Measurements from ENCODE around the gene CADM1.

Gene CADM1

GRCh38 chr11:115244758-115245157 is 259.5 kb downstream of the CADM1 start:
- Histone ChIP-seq H3K36me3 (ENCODE audit: insufficient read depth, low read length) (no peaks in the 10 kb centered on the region), H3K9me3 (ENCODE audit: low read length) (no peaks in the 10 kb centered on the region), H3K27me3 (ENCODE audit: control insufficient read depth in 1 of 2, insufficient read depth in 2 of 2, low read length in 2 of 2) (no peaks in the 10 kb centered on the region), H3K9ac (ENCODE audit: low read length) (no peak overlapping the region), H3K4me1 (ENCODE audit: insufficient read depth, low read length) (no peaks in the 10 kb centered on the region), H3K4me3 (ENCODE audit: low read depth in 1 of 2, low read length in 2 of 2) (no peak overlapping the region), H3K27ac (ENCODE audit: low read depth, low read length) (no peak overlapping the region)

- Histone ChIP-seq H3K27me3 (ENCODE audit: control insufficient read depth in 1 of 2, insufficient read depth in 2 of 2, low read length in 2 of 2) (no peaks in the 10 kb centered on the region), H3K9me3 (ENCODE audit: low read length) (no peaks in the 10 kb centered on the region), H3K9ac (ENCODE audit: low read length) (no peak overlapping the region), H3K4me1 (ENCODE audit: insufficient read depth, low read length) (no peaks in the 10 kb centered on the region), H3K4me3 (ENCODE audit: low read depth in 1 of 2, low read length in 2 of 2) (no peak overlapping the region), H3K36me3 (ENCODE audit: insufficient read depth, low read length) (no peaks in the 10 kb centered on the region), H3K27ac (ENCODE audit: low read depth, low read length) (no peak overlapping the region)
These were observed 259.9 kb downstream of the CADM1 start for GRCh38 chr11:115244296-115244695.

- no peaks in the 10 kb centered on the region for H3K27me3 ChIP-seq (ENCODE audit: control insufficient read depth in 1 of 2, insufficient read depth in 2 of 2, low read length in 2 of 2)
- no peaks in the 10 kb centered on the region for H3K4me1 ChIP-seq (ENCODE audit: insufficient read depth, low read length)
- H3K36me3 ChIP-seq (ENCODE audit: insufficient read depth, low read length): no peaks in the 10 kb centered on the region
- H3K9ac ChIP-seq (ENCODE audit: low read length): no peak overlapping the region
- no peak overlapping the region for H3K27ac ChIP-seq (ENCODE audit: low read depth, low read length)
- H3K9me3 ChIP-seq (ENCODE audit: low read length): no peaks in the 10 kb centered on the region
- H3K4me3 ChIP-seq (ENCODE audit: low read depth in 1 of 2, low read length in 2 of 2): no peak overlapping the region
These were observed 261.2 kb downstream of the CADM1 start for GRCh38 chr11:115242982-115243381.

- no peak overlapping the region for H3K27ac ChIP-seq (ENCODE audit: low read depth, low read length)
- H3K36me3 ChIP-seq (ENCODE audit: insufficient read depth, low read length): no peaks in the 10 kb centered on the region
- H3K4me1 ChIP-seq (ENCODE audit: insufficient read depth, low read length): no peaks in the 10 kb centered on the region
- no peak overlapping the region for H3K4me3 ChIP-seq (ENCODE audit: low read depth in 1 of 2, low read length in 2 of 2)
- H3K27me3 ChIP-seq (ENCODE audit: control insufficient read depth in 1 of 2, insufficient read depth in 2 of 2, low read length in 2 of 2): no peaks in the 10 kb centered on the region
- no peaks in the 10 kb centered on the region for H3K9me3 ChIP-seq (ENCODE audit: low read length)
- H3K9ac ChIP-seq (ENCODE audit: low read length): no peak overlapping the region
These were observed 262.3 kb downstream of the CADM1 start for GRCh38 chr11:115241899-115242298.

- H3K27me3 ChIP-seq (ENCODE audit: control insufficient read depth in 1 of 2, insufficient read depth in 2 of 2, low read length in 2 of 2): no peaks in the 10 kb centered on the region
- no peaks in the 10 kb centered on the region for H3K4me1 ChIP-seq (ENCODE audit: insufficient read depth, low read length)
- no peaks in the 10 kb centered on the region for H3K36me3 ChIP-seq (ENCODE audit: insufficient read depth, low read length)
- H3K9me3 ChIP-seq (ENCODE audit: low read length): no peaks in the 10 kb centered on the region
- H3K4me3 ChIP-seq (ENCODE audit: low read depth in 1 of 2, low read length in 2 of 2): no peak overlapping the region
- no peak overlapping the region for H3K9ac ChIP-seq (ENCODE audit: low read length)
- no peak overlapping the region for H3K27ac ChIP-seq (ENCODE audit: low read depth, low read length)
These were observed 265.4 kb downstream of the CADM1 start for GRCh38 chr11:115238791-115239190.

- Histone ChIP-seq H3K36me3 (ENCODE audit: insufficient read depth, low read length) (no peaks in the 10 kb centered on the region), H3K4me1 (ENCODE audit: insufficient read depth, low read length) (no peaks in the 10 kb centered on the region)
These were observed 266.1 kb downstream of the CADM1 start for GRCh38 chr11:115238086-115238485.

GRCh38 chr11:115237578-115237977 is 266.6 kb downstream of the CADM1 start:
- Histone ChIP-seq H3K4me3 (ENCODE audit: low read depth in 1 of 2, low read length in 2 of 2) (no peak overlapping the region), H3K27me3 (ENCODE audit: control insufficient read depth in 1 of 2, insufficient read depth in 2 of 2, low read length in 2 of 2) (no peaks in the 10 kb centered on the region), H3K9me3 (ENCODE audit: low read length) (no peaks in the 10 kb centered on the region), H3K4me1 (ENCODE audit: insufficient read depth, low read length) (no peaks in the 10 kb centered on the region), H3K36me3 (ENCODE audit: insufficient read depth, low read length) (no peaks in the 10 kb centered on the region), H3K27ac (ENCODE audit: low read depth, low read length) (no peak overlapping the region), H3K9ac (ENCODE audit: low read length) (no peak overlapping the region)

More at GRCh38 chr11:115238086-115238485, 266.1 kb downstream of the CADM1 start:
- Histone ChIP-seq H3K27ac (ENCODE audit: low read depth, low read length) (no peak overlapping the region), H3K9ac (ENCODE audit: low read length) (no peak overlapping the region), H3K4me3 (ENCODE audit: low read depth in 1 of 2, low read length in 2 of 2) (no peak overlapping the region), H3K9me3 (ENCODE audit: low read length) (no peaks in the 10 kb centered on the region), H3K27me3 (ENCODE audit: control insufficient read depth in 1 of 2, insufficient read depth in 2 of 2, low read length in 2 of 2) (no peaks in the 10 kb centered on the region)

GRCh38 chr11:115234794-115235193 is 269.4 kb downstream of the CADM1 start:
- Histone ChIP-seq H3K27me3 (ENCODE audit: control insufficient read depth in 1 of 2, insufficient read depth in 2 of 2, low read length in 2 of 2) (no peaks in the 10 kb centered on the region), H3K36me3 (ENCODE audit: insufficient read depth, low read length) (no peaks in the 10 kb centered on the region), H3K9me3 (ENCODE audit: low read length) (no peaks in the 10 kb centered on the region), H3K4me3 (ENCODE audit: low read depth in 1 of 2, low read length in 2 of 2) (no peak overlapping the region), H3K4me1 (ENCODE audit: insufficient read depth, low read length) (no peaks in the 10 kb centered on the region), H3K27ac (ENCODE audit: low read depth, low read length) (no peak overlapping the region), H3K9ac (ENCODE audit: low read length) (no peak overlapping the region)

- Histone ChIP-seq H3K4me1 (ENCODE audit: insufficient read depth, low read length) (no peaks in the 10 kb centered on the region), H3K27ac (ENCODE audit: low read depth, low read length) (no peak overlapping the region), H3K9me3 (ENCODE audit: low read length) (no peaks in the 10 kb centered on the region), H3K27me3 (ENCODE audit: control insufficient read depth in 1 of 2, insufficient read depth in 2 of 2, low read length in 2 of 2) (no peaks in the 10 kb centered on the region), H3K9ac (ENCODE audit: low read length) (no peak overlapping the region), H3K4me3 (ENCODE audit: low read depth in 1 of 2, low read length in 2 of 2) (no peak overlapping the region), H3K36me3 (ENCODE audit: insufficient read depth, low read length) (no peaks in the 10 kb centered on the region)
These were observed 277.7 kb downstream of the CADM1 start for GRCh38 chr11:115226556-115226955.

- no peak overlapping the region for H3K27ac ChIP-seq (ENCODE audit: low read depth, low read length)
- no peak overlapping the region for H3K9ac ChIP-seq (ENCODE audit: low read length)
- H3K36me3 ChIP-seq (ENCODE audit: insufficient read depth, low read length): no peaks in the 10 kb centered on the region
- peaks cover under 1% of the 10 kb centered on the region for H3K4me1 ChIP-seq (ENCODE audit: insufficient read depth, low read length)
- H3K4me3 ChIP-seq (ENCODE audit: low read depth in 1 of 2, low read length in 2 of 2): no peak overlapping the region
- no peaks in the 10 kb centered on the region for H3K9me3 ChIP-seq (ENCODE audit: low read length)
- H3K27me3 ChIP-seq (ENCODE audit: control insufficient read depth in 1 of 2, insufficient read depth in 2 of 2, low read length in 2 of 2): no peaks in the 10 kb centered on the region
These were observed 279.7 kb downstream of the CADM1 start for GRCh38 chr11:115224551-115224950.

- Histone ChIP-seq H3K4me3 (ENCODE audit: low read depth in 1 of 2, low read length in 2 of 2) (no peak overlapping the region), H3K9ac (ENCODE audit: low read length) (no peak overlapping the region), H3K4me1 (ENCODE audit: insufficient read depth, low read length) (peaks cover 6% of the 10 kb centered on the region), H3K27ac (ENCODE audit: low read depth, low read length) (no peak overlapping the region), H3K36me3 (ENCODE audit: insufficient read depth, low read length) (no peaks in the 10 kb centered on the region), H3K9me3 (ENCODE audit: low read length) (no peaks in the 10 kb centered on the region), H3K27me3 (ENCODE audit: control insufficient read depth in 1 of 2, insufficient read depth in 2 of 2, low read length in 2 of 2) (no peaks in the 10 kb centered on the region)
These were observed 281.2 kb downstream of the CADM1 start for GRCh38 chr11:115222863-115223530.

GRCh38 chr11:115222218-115222862 is 281.9 kb downstream of the CADM1 start:
- H3K36me3 ChIP-seq (ENCODE audit: insufficient read depth, low read length): no peaks in the 10 kb centered on the region
- no peak overlapping the region for H3K9ac ChIP-seq (ENCODE audit: low read length)
- H3K4me1 ChIP-seq (ENCODE audit: insufficient read depth, low read length): peaks cover 6% of the 10 kb centered on the region
- no peak overlapping the region for H3K4me3 ChIP-seq (ENCODE audit: low read depth in 1 of 2, low read length in 2 of 2)
- H3K27ac ChIP-seq (ENCODE audit: low read depth, low read length): no peak overlapping the region
- H3K27me3 ChIP-seq (ENCODE audit: control insufficient read depth in 1 of 2, insufficient read depth in 2 of 2, low read length in 2 of 2): no peaks in the 10 kb centered on the region
- H3K9me3 ChIP-seq (ENCODE audit: low read length): no peaks in the 10 kb centered on the region
